ENCODE data around the gene LRRC63.

- TF ChIP-seq CTCF (conservative IDR thresholded peaks at IDR 0.05 in 1 of 2, IDR thresholded peaks at IDR 0.05 in 1 of 2; ENCODE audit: low read depth in 1 of 2, low read length in 2 of 2) (no peak), EZH2 (IDR thresholded peaks at IDR 0.05; ENCODE audit: low read length, missing control alignments) (no peak)
Observed at GRCh38 chr13:46232281-46232680, 20.6 kb downstream of the LRRC63 start.
